Fibroblast of upper back skin (primary cell): ENCODE data around the gene TNFSF11.

Experiments
- DNase-seq: peaks from one replicate; pipeline ENCODE4 v3.0.0-alpha.2; 2013

TNFSF11 gene

DNA sequence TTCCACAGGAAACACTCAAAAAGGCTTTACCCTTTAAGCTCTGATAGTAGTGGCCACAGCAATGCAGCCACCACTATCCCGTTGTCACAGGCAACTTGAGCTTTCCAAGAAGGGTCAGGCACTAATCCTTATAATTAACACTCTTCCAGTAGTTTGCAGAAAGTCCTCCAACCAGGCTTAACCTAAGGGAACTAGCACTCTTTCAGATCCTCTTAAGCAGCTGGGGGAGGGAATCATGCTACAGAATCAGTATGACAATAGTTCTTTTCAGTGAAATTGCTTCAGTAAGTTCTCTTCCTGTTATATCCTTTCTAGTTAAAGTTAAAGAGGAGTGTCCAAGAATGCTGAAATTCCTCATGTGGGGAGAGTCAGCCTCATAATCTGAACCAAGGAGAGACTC is 82.2 kb downstream of the TNFSF11 start:
- DNase-seq: peak; percentile 37

GRCh38 chr13:42656958-42657357 is 83.0 kb downstream of the TNFSF11 start:
- no peak for DNase-seq
